DND-41 (cell line): ENCODE data around the gene SP5.

Experiments used
- ATAC-seq: fragments of 200-7000 bp; cut with Tn5 transposase; 3 replicates; pipeline ENCODE4 v1.9.1; 2021; ENCODE audit warnings: low read depth; ENCODE audit not compliant: insufficient read depth
- DNase-seq: peaks from one replicate; pipeline ENCODE4 v3.0.0-alpha.2; 2020
- H2AFZ ChIP-seq: 2 replicates; pipeline ENCODE4 v1.6.0; 2012; ENCODE audit warnings: low read depth, low read length
- H3K27ac ChIP-seq: 2 replicates; pipeline ENCODE4 v1.5.1; 2012; ENCODE audit warnings: low read length, inconsistent platforms
- H3K27me3 ChIP-seq: fragments of 200-600 bp; sonication (generic); 2 replicates; pipeline ENCODE4 v1.6.0; 2012; ENCODE audit warnings: low read length, mild to moderate bottlenecking, inconsistent platforms; ENCODE audit not compliant: insufficient read depth, poor library complexity
- H3K36me3 ChIP-seq: 2 replicates; pipeline ENCODE4 v1.5.1; 2012; ENCODE audit warnings: low read length, inconsistent platforms; ENCODE audit not compliant: insufficient read depth
- H3K4me1 ChIP-seq: 2 replicates; pipeline ENCODE4 v1.5.1; 2012; ENCODE audit warnings: mild to moderate bottlenecking, low read length; ENCODE audit not compliant: insufficient read depth
- H3K4me2 ChIP-seq: 2 replicates; pipeline ENCODE4 v1.6.0; 2012; ENCODE audit warnings: mild to moderate bottlenecking, moderate library complexity, low read length, inconsistent platforms; ENCODE audit not compliant: insufficient read depth
- H3K4me3 ChIP-seq, 2 experiments: fragments of 200-600 bp in 1 of 2; shearing (Covaris generic) in 1 of 2; 2 replicates each; pipeline ENCODE4 v1.5.1; 2012 to 2016; ENCODE audit warnings: inconsistent platforms in 2 of 2, low read length in 2 of 2, mild to moderate bottlenecking in 2 of 2, low read depth in 1 of 2, moderate library complexity in 1 of 2
- H3K79me2 ChIP-seq: 2 replicates; pipeline ENCODE4 v1.6.0; 2012; ENCODE audit warnings: low read length, inconsistent platforms; ENCODE audit not compliant: insufficient read depth
- H3K9ac ChIP-seq: 2 replicates; pipeline ENCODE4 v1.6.0; 2012; ENCODE audit warnings: low read depth, mild to moderate bottlenecking, inconsistent platforms, low read length, moderate library complexity
- H3K9me3 ChIP-seq: 2 replicates; pipeline ENCODE4 v1.5.1; 2012; ENCODE audit warnings: low read length, moderate library complexity, mild to moderate bottlenecking, inconsistent platforms; ENCODE audit not compliant: insufficient read depth, severe bottlenecking
- H4K20me1 ChIP-seq: 2 replicates; pipeline ENCODE4 v1.6.0; 2012; ENCODE audit warnings: low read length; ENCODE audit not compliant: insufficient read depth
- EZH2 ChIP-seq: IDR thresholded peaks from 3 replicates; pipeline ENCODE4 v1.6.1; 2012; ENCODE audit warnings: borderline replicate concordance, low read depth, mild to moderate bottlenecking, moderate library complexity, low read length, inconsistent platforms; ENCODE audit not compliant: severe bottlenecking
- TF ChIP-seq, protein P1 (sequence below): IDR thresholded peaks from 2 replicates; pipeline ENCODE4 v1.5.1; 2012; ENCODE audit warnings: borderline replicate concordance, low read length, moderate library complexity, mild to moderate bottlenecking; ENCODE audit not compliant: poor library complexity, severe bottlenecking; ENCODE audit errors: extremely low read depth

Gene SP5

DNA sequence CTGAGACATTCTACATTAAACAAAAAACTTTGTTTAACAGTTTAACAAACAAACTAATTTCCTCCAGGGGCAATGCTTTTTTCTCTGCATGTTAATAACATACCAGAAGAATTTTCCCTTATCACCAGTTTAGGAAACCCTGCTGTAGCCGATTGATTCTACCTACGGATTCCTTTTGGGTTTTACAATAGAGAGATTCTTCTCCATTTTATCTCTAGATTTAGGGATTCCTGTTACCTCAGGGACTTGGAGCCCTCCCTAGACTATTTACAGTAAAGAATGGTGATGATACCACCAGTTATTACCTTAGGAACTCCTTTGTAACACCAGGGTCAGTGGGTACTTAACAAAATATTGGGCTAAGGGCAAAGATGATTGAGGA lies 49.7 kb downstream of the SP5 start:
- Histone ChIP-seq H3K9me3 (no peaks in the 10 kb centered on the region), H2AFZ (no peak overlapping the region), H4K20me1 (no peaks in the 10 kb centered on the region), H3K4me3 (no peak overlapping the region), H3K27me3 (no peaks in the 10 kb centered on the region), H3K4me2 (no peak overlapping the region), H3K4me1 (no peaks in the 10 kb centered on the region), H3K36me3 (no peaks in the 10 kb centered on the region), H3K79me2 (no peaks in the 10 kb centered on the region), H3K9ac (no peak overlapping the region), H3K27ac (no peak overlapping the region)
- ATAC-seq (no peak), DNase-seq (no peak)
- TF ChIP-seq EZH2: no peak
- TF ChIP-seq, protein P1, sequence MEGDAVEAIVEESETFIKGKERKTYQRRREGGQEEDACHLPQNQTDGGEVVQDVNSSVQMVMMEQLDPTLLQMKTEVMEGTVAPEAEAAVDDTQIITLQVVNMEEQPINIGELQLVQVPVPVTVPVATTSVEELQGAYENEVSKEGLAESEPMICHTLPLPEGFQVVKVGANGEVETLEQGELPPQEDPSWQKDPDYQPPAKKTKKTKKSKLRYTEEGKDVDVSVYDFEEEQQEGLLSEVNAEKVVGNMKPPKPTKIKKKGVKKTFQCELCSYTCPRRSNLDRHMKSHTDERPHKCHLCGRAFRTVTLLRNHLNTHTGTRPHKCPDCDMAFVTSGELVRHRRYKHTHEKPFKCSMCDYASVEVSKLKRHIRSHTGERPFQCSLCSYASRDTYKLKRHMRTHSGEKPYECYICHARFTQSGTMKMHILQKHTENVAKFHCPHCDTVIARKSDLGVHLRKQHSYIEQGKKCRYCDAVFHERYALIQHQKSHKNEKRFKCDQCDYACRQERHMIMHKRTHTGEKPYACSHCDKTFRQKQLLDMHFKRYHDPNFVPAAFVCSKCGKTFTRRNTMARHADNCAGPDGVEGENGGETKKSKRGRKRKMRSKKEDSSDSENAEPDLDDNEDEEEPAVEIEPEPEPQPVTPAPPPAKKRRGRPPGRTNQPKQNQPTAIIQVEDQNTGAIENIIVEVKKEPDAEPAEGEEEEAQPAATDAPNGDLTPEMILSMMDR: no peak

- Histone ChIP-seq H3K27me3 (no peaks in the 10 kb centered on the region), H3K9me3 (no peaks in the 10 kb centered on the region), H3K4me3 (no peak overlapping the region), H2AFZ (no peak overlapping the region), H3K79me2 (no peaks in the 10 kb centered on the region), H3K9ac (no peak overlapping the region), H3K4me1 (no peaks in the 10 kb centered on the region), H3K4me2 (no peak overlapping the region), H3K36me3 (no peaks in the 10 kb centered on the region), H3K27ac (no peak overlapping the region), H4K20me1 (no peaks in the 10 kb centered on the region)
- TF ChIP-seq EZH2: no peak
- TF ChIP-seq, protein P1: no peak
- ATAC-seq: no peak
- DNase-seq: no peak
These were observed 51.6 kb downstream of the SP5 start for GRCh38 chr2:170766693-170767092.
